H1 (cell line): ENCODE results near the gene CNGA2. TPM values are rescaled to one million over a fixed set of nuclear protein-coding genes. Genes with fewer than 3 reads are reported as not detected.

Experiments used
- EP300 ChIP-seq, 2 experiments: IDR thresholded peaks; 1 replicate in 1 of 2; 2 replicates in 1 of 2; pipeline ENCODE4 v1.6.1; 2011 to 2012; ENCODE audit warnings: low read depth in 2 of 2, low read length in 2 of 2, mild to moderate bottlenecking in 2 of 2, borderline replicate concordance in 1 of 2, inconsistent platforms in 1 of 2, moderate library complexity in 1 of 2
- HDAC2 ChIP-seq, 2 experiments: fragments of 300-600 bp in 1 of 2; sonication (generic) in 1 of 2; IDR thresholded peaks; 2 replicates each; pipeline ENCODE4 v1.6.1; 2011 to 2012; ENCODE audit warnings: low read depth in 2 of 2, low read length in 2 of 2, mild to moderate bottlenecking in 2 of 2, moderate library complexity in 2 of 2, borderline replicate concordance in 1 of 2, inconsistent platforms in 1 of 2
- NANOG ChIP-seq: IDR thresholded peaks from 2 replicates; pipeline ENCODE4 v1.6.1; 2011; ENCODE audit warnings: low read length, low read depth, mild to moderate bottlenecking, inconsistent platforms; ENCODE audit not compliant: insufficient read depth, poor library complexity, severe bottlenecking
- TEAD4 ChIP-seq: IDR thresholded peaks from 2 replicates; pipeline ENCODE4 v1.6.1; 2012; ENCODE audit warnings: low read depth, low read length, inconsistent platforms, mixed read lengths
- polyA plus RNA-seq, 7 experiments: library from polyadenylated mRNA; depleted of rRNA in 3 of 7; stranded (reverse) in 5 of 7; unstranded in 2 of 7; fragments of >200 nt in 5 of 7; fragments of 200-250 nt in 2 of 7; gene quantifications; 1 replicate in 5 of 7; 2 replicates in 1 of 7; 4 replicates in 1 of 7; pipeline versions ENCODE4 v1.2.1 to v1.2.3, GENCODE V29; 2011 to 2013; ENCODE audit warnings: missing spikeins in 2 of 7, mixed read lengths in 2 of 7
- total RNA-seq: library from RNA; stranded (reverse); fragmentation: NEBNext Ultra II Directional; extraction: Animal tissue kit (Norgen Biotek cat#: 25700); gene quantifications from 2 replicates; pipeline ENCODE4 v1.2.1, GENCODE V29; 2021
- TF ChIP-seq, protein P1 (sequence below), 3 experiments: IDR thresholded peaks; 1 replicate in 2 of 3; 2 replicates in 1 of 3; pipeline versions ENCODE4 v1.5.1 to v1.6.1; 2011; ENCODE audit warnings: low read length in 3 of 3, mild to moderate bottlenecking in 3 of 3, inconsistent platforms in 2 of 3, low read depth in 1 of 3, moderate library complexity in 1 of 3; ENCODE audit not compliant: insufficient read depth in 1 of 3; ENCODE audit errors: control extremely low read depth in 1 of 3

The CNGA2 gene
- total and polyA plus RNA-seq, 2 of the 8 experiments (the other 6 are each of a cell fraction or from before 2014, with no cell fraction given) = not detected

DNA sequence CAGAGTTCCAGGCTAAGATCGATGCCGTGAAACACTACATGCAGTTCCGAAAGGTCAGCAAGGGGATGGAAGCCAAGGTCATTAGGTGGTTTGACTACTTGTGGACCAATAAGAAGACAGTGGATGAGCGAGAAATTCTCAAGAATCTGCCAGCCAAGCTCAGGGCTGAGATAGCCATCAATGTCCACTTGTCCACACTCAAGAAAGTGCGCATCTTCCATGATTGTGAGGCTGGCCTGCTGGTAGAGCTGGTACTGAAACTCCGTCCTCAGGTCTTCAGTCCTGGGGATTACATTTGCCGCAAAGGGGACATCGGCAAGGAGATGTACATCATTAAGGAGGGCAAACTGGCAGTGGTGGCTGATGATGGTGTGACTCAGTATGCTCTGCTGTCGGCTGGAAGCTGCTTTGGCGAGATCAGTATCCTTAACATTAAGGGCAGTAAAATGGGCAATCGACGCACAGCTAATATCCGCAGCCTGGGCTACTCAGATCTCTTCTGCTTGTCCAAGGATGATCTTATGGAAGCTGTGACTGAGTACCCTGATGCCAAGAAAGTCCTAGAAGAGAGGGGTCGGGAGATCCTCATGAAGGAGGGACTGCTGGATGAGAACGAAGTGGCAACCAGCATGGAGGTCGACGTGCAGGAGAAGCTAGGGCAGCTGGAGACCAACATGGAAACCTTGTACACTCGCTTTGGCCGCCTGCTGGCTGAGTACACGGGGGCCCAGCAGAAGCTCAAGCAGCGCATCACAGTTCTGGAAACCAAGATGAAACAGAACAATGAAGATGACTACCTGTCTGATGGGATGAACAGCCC lies 9.3 kb downstream of the CNGA2 start (continued):
- no peak for TF ChIP-seq EP300 (IDR thresholded peaks at IDR 0.05; ENCODE audit: borderline replicate concordance in 1 of 2, low read depth in 2 of 2, low read length in 2 of 2)
- TF ChIP-seq, protein P1, sequence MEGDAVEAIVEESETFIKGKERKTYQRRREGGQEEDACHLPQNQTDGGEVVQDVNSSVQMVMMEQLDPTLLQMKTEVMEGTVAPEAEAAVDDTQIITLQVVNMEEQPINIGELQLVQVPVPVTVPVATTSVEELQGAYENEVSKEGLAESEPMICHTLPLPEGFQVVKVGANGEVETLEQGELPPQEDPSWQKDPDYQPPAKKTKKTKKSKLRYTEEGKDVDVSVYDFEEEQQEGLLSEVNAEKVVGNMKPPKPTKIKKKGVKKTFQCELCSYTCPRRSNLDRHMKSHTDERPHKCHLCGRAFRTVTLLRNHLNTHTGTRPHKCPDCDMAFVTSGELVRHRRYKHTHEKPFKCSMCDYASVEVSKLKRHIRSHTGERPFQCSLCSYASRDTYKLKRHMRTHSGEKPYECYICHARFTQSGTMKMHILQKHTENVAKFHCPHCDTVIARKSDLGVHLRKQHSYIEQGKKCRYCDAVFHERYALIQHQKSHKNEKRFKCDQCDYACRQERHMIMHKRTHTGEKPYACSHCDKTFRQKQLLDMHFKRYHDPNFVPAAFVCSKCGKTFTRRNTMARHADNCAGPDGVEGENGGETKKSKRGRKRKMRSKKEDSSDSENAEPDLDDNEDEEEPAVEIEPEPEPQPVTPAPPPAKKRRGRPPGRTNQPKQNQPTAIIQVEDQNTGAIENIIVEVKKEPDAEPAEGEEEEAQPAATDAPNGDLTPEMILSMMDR (IDR thresholded peaks at IDR 0.05; ENCODE audit: control extremely low read depth in 1 of 3, insufficient read depth in 1 of 3, low read depth in 1 of 3, low read length in 3 of 3) = no peak
- no peak for TF ChIP-seq HDAC2 (IDR thresholded peaks at IDR 0.05; ENCODE audit: borderline replicate concordance in 1 of 2, low read depth in 2 of 2, low read length in 2 of 2)
- no peak for TF ChIP-seq NANOG
- no peak for TF ChIP-seq TEAD4
